GM23338 (cell line): ENCODE results near the gene NTM. TPM values are rescaled to one million over a fixed set of nuclear protein-coding genes. Genes with fewer than 3 reads are reported as not detected.

Source experiments
- ATAC-seq: fragments of 200-7000 bp; cut with Tn5 transposase; 3 replicates; pipeline ENCODE4 v1.9.1; 2020
- DNase-seq: peaks from one replicate; pipeline ENCODE4 v3.0.0-alpha.2; 2015; ENCODE audit warnings: low spot score
- H2AFZ ChIP-seq: fragments of 200-600 bp; sonication (generic); 2 replicates; pipeline ENCODE4 v1.8.0; 2016; ENCODE audit warnings: antibody characterized with exemption, mild to moderate bottlenecking, moderate library complexity
- H3F3A ChIP-seq: fragments of 200-600 bp; sonication (generic); replicated peaks from 2 replicates; pipeline ENCODE4 v1.8.0; 2017; ENCODE audit warnings: antibody characterized with exemption, mixed run types, low read depth
- H3K27ac ChIP-seq: fragments of 200-600 bp; sonication (generic); 2 replicates; pipeline ENCODE4 v1.6.1; 2016; ENCODE audit warnings: low read depth
- H3K27me3 ChIP-seq: fragments of 200-600 bp; sonication (generic); 2 replicates; pipeline ENCODE4 v1.8.0; 2016; ENCODE audit warnings: mild to moderate bottlenecking, mixed run types, moderate library complexity; ENCODE audit not compliant: insufficient read depth
- H3K36me3 ChIP-seq: fragments of 200-600 bp; sonication (generic); 2 replicates; pipeline ENCODE4 v1.8.0; 2016; ENCODE audit warnings: mild to moderate bottlenecking; ENCODE audit not compliant: insufficient read depth
- H3K4me1 ChIP-seq: fragments of 200-600 bp; sonication (generic); 2 replicates; pipeline ENCODE4 v1.8.0; 2016; ENCODE audit warnings: mild to moderate bottlenecking, moderate library complexity; ENCODE audit not compliant: insufficient read depth
- H3K4me2 ChIP-seq: fragments of 200-600 bp; sonication (generic); 2 replicates; pipeline ENCODE4 v1.7.1; 2017; ENCODE audit warnings: mixed run types
- H3K4me3 ChIP-seq: fragments of 200-600 bp; sonication (generic); 2 replicates; pipeline ENCODE4 v1.6.1; 2016; ENCODE audit warnings: mixed run types
- H3K79me2 ChIP-seq: fragments of 200-600 bp; sonication (generic); replicated peaks from 2 replicates; pipeline ENCODE4 v1.8.0; 2017; ENCODE audit warnings: mild to moderate bottlenecking; ENCODE audit not compliant: insufficient read depth
- H3K9me2 ChIP-seq: fragments of 200-600 bp; sonication (generic); 2 replicates; pipeline ENCODE4 v1.8.0; 2017; ENCODE audit not compliant: insufficient read depth
- H4K20me1 ChIP-seq: fragments of 200-600 bp; sonication (generic); replicated peaks from 2 replicates; pipeline ENCODE4 v1.8.0; 2017; ENCODE audit warnings: mild to moderate bottlenecking; ENCODE audit not compliant: insufficient read depth
- H3K27ac Mint-ChIP-seq: 2 replicates; pipeline ENCODE4 v1.8.0; 2020; ENCODE audit warnings: inconsistent platforms, mild to moderate bottlenecking, moderate library complexity, mixed read lengths
- H3K27me3 Mint-ChIP-seq: 3 replicates; pipeline ENCODE4 v1.8.0; 2022; ENCODE audit warnings: low read depth, mild to moderate bottlenecking, moderate library complexity, mixed read lengths, inconsistent platforms; ENCODE audit not compliant: insufficient read depth, poor library complexity
- H3K36me3 Mint-ChIP-seq: 3 replicates; pipeline ENCODE4 v1.8.0; 2021; ENCODE audit warnings: low read depth, mild to moderate bottlenecking, inconsistent platforms, moderate library complexity, mixed read lengths
- H3K4me1 Mint-ChIP-seq: 3 replicates; pipeline ENCODE4 v1.8.0; 2020; ENCODE audit warnings: mild to moderate bottlenecking, inconsistent platforms, mixed read lengths
- H3K4me3 Mint-ChIP-seq: 3 replicates; pipeline ENCODE4 v1.8.0; 2021; ENCODE audit warnings: moderate library complexity, mild to moderate bottlenecking, inconsistent platforms, mixed read lengths
- H3K9me3 Mint-ChIP-seq: 3 replicates; pipeline ENCODE4 v1.8.0; 2020; ENCODE audit warnings: moderate library complexity, mild to moderate bottlenecking, inconsistent platforms, mixed read lengths
- CREB1 ChIP-seq: fragments of 250-450 bp; sonication (Bioruptor Pico); IDR thresholded peaks from 2 replicates; pipeline ENCODE4 v1.5.0; 2020; ENCODE audit warnings: low read depth, mild to moderate bottlenecking, moderate library complexity
- CTCF ChIP-seq, 2 experiments: fragments of 200-600 bp in 1 of 2; sonication (generic) in 1 of 2; conservative IDR thresholded peaks; 2 replicates each; pipeline versions ENCODE4 v1.5.1 to v1.6.1; 2016 to 2017; ENCODE audit warnings: antibody characterized with exemption in 2 of 2, low read depth in 2 of 2, mild to moderate bottlenecking in 2 of 2, moderate library complexity in 1 of 2
- ETS1 ChIP-seq: IDR thresholded peaks from 2 replicates; pipeline ENCODE4 v1.6.1; 2016; ENCODE audit warnings: antibody characterized with exemption
- EZH2 ChIP-seq: fragments of 200-600 bp; sonication (generic); IDR thresholded peaks from one replicate; pipeline ENCODE4 v1.8.0; 2017; ENCODE audit warnings: antibody characterized with exemption, mild to moderate bottlenecking, low read depth; ENCODE audit not compliant: unreplicated experiment
- EZH2phosphoT487 ChIP-seq: fragments of 200-600 bp; sonication (generic); IDR thresholded peaks from one replicate; pipeline ENCODE4 v1.8.1; 2018; ENCODE audit warnings: antibody characterized with exemption; ENCODE audit not compliant: unreplicated experiment
- JUNB ChIP-seq: IDR thresholded peaks from one replicate; pipeline ENCODE4 v1.6.1; 2016; ENCODE audit warnings: antibody characterized with exemption; ENCODE audit not compliant: unreplicated experiment
- NANOG ChIP-seq: IDR thresholded peaks from 2 replicates; pipeline ENCODE4 v1.6.1; 2016; ENCODE audit warnings: antibody characterized with exemption, borderline replicate concordance
- POLR2AphosphoS5 ChIP-seq: IDR thresholded peaks from 2 replicates; pipeline ENCODE4 v1.6.1; 2016; ENCODE audit warnings: antibody characterized with exemption, low read depth
- REST ChIP-seq: IDR thresholded peaks from one replicate; pipeline ENCODE4 v1.6.1; 2018; ENCODE audit warnings: antibody characterized with exemption; ENCODE audit not compliant: unreplicated experiment
- STAT1 ChIP-seq: IDR thresholded peaks from one replicate; pipeline ENCODE4 v1.6.1; 2016; ENCODE audit warnings: antibody characterized with exemption; ENCODE audit not compliant: unreplicated experiment
- ZNF114 ChIP-seq: fragments of 250-450 bp; sonication (Bioruptor Pico); IDR thresholded peaks from 2 replicates; pipeline ENCODE4 v1.5.0; 2020; ENCODE audit warnings: mild to moderate bottlenecking, moderate library complexity
- ZNF331 ChIP-seq: fragments of 250-450 bp; sonication (Bioruptor Pico); IDR thresholded peaks from 2 replicates; pipeline ENCODE4 v1.5.0; 2020; ENCODE audit warnings: low read depth, mild to moderate bottlenecking, moderate library complexity
- ZNF462 ChIP-seq: fragments of 250-450 bp; sonication (Bioruptor Pico); IDR thresholded peaks from 2 replicates; pipeline ENCODE4 v1.5.0; 2020; ENCODE audit warnings: mild to moderate bottlenecking, moderate library complexity
- polyA plus RNA-seq: library from polyadenylated mRNA; unstranded; fragments of >200 nt; fragmentation: Nextera tagmentation; extraction: Ambion mirVana; gene quantifications from 2 replicates; pipeline ENCODE4 v1.2.1, GENCODE V29; 2016
- total RNA-seq: library from RNA; depleted of rRNA; stranded (reverse); fragments of >200 nt; shearing (Covaris generic); gene quantifications from 2 replicates; pipeline ENCODE4 v1.2.3, GENCODE V29; 2014

The NTM gene
- total and polyA plus RNA-seq, 2 experiments from 2014 or later = 10.6 to 14.6 TPM

- Histone ChIP-seq H3K4me2 (no peak overlapping the region), H3K36me3 (no peaks in the 10 kb centered on the region), H3K27me3 (no peaks in the 10 kb centered on the region), H3K79me2 (no peaks in the 10 kb centered on the region), H3K4me3 (no peak overlapping the region), H2AFZ (no peak overlapping the region), H3F3A (no peaks in the 10 kb centered on the region), H3K9me2 (peaks cover 18% of the 10 kb centered on the region), H3K27ac (no peak overlapping the region), H3K4me1 (peaks cover 17% of the 10 kb centered on the region), H4K20me1 (no peaks in the 10 kb centered on the region)
- no peaks in the 10 kb centered on the region; the same call in 2 of the 3 replicates for H3K9me3 Mint-ChIP-seq
- H3K27ac Mint-ChIP-seq = no peak overlapping the region
- no peak for ATAC-seq
- peaks cover 31% of the 10 kb centered on the region for H3K4me1 Mint-ChIP-seq
- TF ChIP-seq ZNF331 (CRISPR knock-in tag) (no peak), ZNF114 (CRISPR knock-in tag) (no peak), JUNB (no peak), STAT1 (no peak), POLR2AphosphoS5 (no peak), EZH2 (no peak), CTCF (conservative IDR thresholded peaks at IDR 0.05; ENCODE audit: low read depth in 2 of 2) (no peak), REST (no peak), CREB1 (CRISPR knock-in tag) (no peak), ZNF462 (no peak), ETS1 (no peak), NANOG (no peak), EZH2phosphoT487 (no peak)
- no peak for DNase-seq
- peaks cover 1% of the 10 kb centered on the region for H3K27me3 Mint-ChIP-seq
- H3K4me3 Mint-ChIP-seq = no peak overlapping the region
- no peaks in the 10 kb centered on the region for H3K36me3 Mint-ChIP-seq
Observed at GRCh38 chr11:132033051-132033450, 662.6 kb downstream of the NTM start.
